ENCODE data around the gene PMS2.
A peak's percentile ranks its signal among the peaks of the same experiment; 100 is the strongest.
"Not testable (repeated sequence)": the region's sequence is repeated elsewhere in the genome, so short reads cannot be mapped to it uniquely, and the experiment has no call there.

The PMS2 gene

GRCh38 chr7:6008668-6009611 is at the start of gene PMS2, which contains the start of gene AIMP2:
Gene PMS2 (minus strand): TSS chr7:6009049. CDS start chr7:6009019, 30 bp downstream.
Gene AIMP2 (plus strand): TSS chr7:6009272. CDS start chr7:6009364, 92 bp downstream.
- DNase-seq, result peak; percentile 97

DNA sequence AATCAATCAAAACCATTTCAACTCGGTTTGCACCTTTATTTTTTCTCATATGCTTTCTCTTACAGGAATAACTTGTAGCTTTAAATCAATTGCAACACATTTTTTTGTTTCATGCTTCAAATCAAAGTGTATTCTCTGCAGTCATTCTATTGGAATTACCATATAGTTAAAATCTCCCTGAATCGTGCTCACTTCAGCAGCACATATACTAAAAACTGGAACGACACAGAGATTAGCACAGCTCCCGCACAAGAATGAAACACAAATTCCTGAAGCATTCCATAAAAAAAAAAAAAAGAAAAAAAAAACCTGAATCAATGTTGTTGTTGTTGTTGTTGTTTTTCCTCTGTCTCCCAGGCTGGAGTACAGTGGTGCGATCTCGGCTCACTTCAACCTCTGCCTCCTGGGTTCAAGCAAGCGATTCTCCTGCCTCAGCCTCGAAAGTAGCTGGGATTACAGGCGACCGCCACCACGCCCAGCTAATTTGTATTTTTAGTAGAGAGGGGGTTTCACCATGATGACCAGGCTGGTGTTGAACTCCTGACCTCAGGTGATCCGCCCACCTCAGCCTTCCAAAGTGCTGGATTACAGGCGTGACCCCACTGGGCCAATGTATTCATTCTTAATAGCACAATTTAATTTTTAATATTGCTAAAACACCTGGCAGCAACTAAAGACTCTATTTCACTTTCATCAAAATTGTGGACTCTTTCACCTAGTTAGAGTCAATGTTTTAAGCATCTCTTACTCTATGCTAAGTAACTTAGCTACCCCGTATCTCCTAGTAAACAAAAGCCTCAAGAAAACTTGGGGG is 48.7 kb upstream of the PMS2 start:
- DNase-seq, result no peak

- DNase-seq, result no peak
Observed at GRCh38 chr7:6056616-6057015, 47.8 kb upstream of the PMS2 start.

DNA sequence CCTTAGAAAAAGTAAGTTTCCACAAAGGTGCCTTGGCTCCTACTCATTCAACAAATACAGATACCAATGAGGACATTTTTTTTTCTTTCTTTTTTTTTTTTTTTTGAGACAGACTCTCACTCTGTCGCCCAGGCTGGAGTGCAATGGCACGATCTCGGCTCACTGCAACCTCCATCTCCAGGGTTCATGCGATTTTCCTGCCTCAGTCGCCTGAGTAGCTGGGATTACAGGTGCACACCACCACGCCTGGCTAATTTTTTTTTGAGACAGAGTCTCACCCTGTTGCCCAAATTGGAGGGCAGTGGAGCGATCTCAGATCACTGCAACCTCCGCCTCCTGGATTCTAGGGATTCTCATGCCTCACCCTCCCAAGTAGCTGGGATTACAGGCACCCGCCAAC is 42.3 kb upstream of the PMS2 start:
- not testable (repeated sequence) for DNase-seq

- no peak for DNase-seq
Observed at GRCh38 chr7:6049780-6050179, 40.9 kb upstream of the PMS2 start.

GRCh38 chr7:6035686-6036085 is 26.8 kb upstream of the PMS2 start:
- no peak for DNase-seq

DNA sequence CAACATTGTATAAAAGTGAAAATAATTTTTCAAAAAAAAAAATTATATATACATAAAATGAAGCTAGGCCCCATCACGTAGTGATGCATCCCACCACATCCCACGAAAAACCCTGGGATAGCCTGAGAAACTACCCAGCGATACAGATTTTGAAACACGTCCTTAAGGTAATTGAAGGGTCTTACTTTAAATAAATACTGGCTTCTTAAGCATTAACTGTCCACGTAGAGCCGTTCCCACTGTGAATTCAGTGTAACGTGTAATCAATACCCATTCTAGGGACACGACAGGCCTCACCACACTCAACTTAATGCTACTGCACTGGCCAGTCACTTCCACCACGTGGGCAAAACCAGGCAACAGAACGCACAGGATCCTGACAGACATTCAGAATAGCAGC is 26.3 kb upstream of the PMS2 start:
- no peak for DNase-seq

GRCh38 chr7:6032641-6033040 is 23.8 kb upstream of the PMS2 start:
- no peak for DNase-seq

DNA sequence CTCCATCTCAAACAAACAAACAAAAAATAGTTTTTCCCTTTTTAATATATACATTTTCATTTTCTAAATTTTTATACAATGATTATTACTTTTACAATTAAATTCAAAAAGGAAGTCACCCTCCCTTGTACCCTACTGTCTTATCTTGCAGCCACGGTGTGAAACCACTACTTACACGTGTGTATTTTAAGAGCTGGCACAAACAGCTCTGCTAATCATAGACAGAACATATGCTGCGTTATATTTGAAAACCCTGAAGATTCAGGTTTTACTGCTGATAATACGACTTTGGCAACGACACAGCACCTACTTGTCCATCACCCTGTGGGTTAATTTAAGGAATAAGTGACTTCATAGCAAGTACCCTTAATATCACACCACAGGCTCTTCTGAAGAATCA is 23.3 kb upstream of the PMS2 start:
- no peak for DNase-seq

- DNase-seq, result no peak
Observed at GRCh38 chr7:6031567-6031966, 22.7 kb upstream of the PMS2 start.

GRCh38 chr7:6030988-6031387 is 22.1 kb upstream of the PMS2 start, which contains the start of gene ANKRD61:
Gene ANKRD61 (plus strand): TSS chr7:6031376. CDS start chr7:6031376, 0 bp downstream.
- no peak for DNase-seq

GRCh38 chr7:6028563-6028962 is 19.7 kb upstream of the PMS2 start:
- no peak for DNase-seq

- no peak for DNase-seq
Observed at GRCh38 chr7:6027806-6028365, 19.0 kb upstream of the PMS2 start.

DNA sequence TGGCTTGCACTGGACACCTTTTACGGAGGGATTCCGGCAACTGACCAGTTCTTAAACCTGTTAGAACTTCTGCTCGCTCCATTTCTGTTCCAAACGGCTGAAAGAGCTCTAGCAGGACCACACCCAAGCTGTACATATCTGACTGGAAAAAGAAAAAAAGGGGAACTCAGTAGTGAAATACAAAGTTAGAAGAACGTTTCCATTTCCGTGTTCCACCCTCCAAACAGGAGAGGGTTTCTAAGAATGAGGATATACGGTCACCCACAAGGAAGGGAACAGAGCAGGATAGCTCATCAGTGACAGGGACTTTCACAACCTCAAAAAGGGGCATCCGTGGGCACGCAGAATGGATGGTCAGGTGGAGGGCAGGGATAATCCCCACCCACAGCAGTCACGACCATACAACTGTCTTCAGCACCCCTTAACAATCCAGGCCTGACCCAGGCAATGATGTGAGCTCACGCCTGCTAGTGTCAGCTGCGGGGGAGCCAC is 18.0 kb upstream of the PMS2 start:
- DNase-seq, result no peak

GRCh38 chr7:6026011-6026819 is 17.4 kb upstream of the PMS2 start:
- no peak for DNase-seq

DNA sequence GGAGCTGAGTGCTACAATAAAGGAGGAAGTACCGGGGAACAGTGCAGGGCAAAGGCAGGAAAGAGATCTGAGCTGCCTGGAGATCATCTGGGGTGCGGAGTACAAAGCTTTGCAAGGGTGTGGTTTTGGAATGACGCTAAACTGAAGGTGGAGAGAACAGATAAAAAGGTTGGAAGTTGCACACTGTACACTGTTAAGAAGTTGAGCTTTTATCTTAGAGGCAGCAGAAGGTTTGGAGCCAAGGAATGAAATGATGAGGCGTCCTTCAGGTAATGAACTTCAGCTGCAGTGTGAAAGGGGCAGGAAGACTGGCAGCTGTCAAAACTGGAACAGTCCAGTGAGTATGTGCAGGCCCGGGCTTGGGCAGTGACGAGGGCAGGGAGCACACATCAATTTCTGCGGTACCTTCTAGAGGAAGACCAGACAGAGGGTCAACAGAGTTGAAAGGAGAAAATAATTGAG is 15.2 kb upstream of the PMS2 start:
- no peak for DNase-seq

GRCh38 chr7:6022707-6023106 is 13.9 kb upstream of the PMS2 start:
- DNase-seq, result no peak

DNA sequence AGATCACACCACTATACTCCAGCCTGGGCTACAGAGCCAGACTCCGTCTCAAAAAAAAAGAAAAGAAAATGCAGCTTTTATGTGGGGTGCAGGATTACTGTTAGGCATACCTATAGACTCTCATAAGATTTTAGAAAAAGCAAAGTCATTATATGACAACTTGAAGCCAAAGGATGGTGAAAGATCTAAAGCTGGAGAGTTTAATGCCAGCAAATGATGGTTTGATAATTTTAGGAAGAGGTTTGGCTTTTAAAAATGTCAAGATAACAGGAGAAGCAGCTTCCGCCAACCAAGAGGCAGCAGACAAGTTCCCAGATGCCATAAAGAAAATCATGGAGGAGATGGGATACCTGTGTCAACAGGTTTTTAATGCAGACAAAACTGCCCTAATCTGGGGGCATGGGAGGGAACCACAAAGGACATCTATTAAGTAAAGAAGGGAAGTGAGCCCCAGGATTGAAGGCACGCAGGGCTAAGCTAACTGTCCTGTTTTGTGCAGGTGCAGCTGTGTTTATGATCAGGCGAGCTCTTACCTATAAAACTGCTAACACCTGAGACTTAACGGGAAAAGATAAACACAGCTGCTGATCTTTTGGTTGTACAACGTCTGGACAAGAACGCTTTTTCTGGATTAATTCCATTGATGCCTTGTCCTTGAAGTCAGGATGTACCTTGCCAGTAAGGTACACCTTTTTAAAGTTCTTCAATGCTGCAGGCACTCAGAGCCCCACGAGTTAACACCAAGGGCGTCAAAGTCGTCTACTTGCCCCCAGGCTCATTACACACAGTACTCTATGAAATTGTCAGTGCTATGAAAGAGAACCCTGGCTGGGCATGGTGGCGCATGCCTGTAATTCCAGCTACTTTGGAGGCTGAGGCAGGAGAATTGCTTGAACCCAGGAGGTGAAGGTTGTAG is 11.8 kb upstream of the PMS2 start:
- no peak for DNase-seq

DNA sequence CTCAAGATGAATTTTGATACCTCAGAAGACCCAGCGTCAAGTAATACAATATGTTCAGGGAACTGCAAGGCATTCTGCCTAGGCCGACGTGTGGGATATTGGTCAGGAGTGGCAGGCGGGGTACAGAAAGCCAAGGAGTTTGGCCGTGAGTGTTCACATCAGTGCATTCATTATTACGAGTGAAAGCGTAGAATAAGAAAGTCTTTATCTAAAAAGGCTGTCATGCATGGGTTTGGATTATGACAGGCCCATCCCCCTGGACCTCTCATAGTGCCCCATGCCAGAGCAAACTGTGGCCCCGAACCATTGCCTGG is 7.8 kb upstream of the PMS2 start:
- no peak for DNase-seq

DNA sequence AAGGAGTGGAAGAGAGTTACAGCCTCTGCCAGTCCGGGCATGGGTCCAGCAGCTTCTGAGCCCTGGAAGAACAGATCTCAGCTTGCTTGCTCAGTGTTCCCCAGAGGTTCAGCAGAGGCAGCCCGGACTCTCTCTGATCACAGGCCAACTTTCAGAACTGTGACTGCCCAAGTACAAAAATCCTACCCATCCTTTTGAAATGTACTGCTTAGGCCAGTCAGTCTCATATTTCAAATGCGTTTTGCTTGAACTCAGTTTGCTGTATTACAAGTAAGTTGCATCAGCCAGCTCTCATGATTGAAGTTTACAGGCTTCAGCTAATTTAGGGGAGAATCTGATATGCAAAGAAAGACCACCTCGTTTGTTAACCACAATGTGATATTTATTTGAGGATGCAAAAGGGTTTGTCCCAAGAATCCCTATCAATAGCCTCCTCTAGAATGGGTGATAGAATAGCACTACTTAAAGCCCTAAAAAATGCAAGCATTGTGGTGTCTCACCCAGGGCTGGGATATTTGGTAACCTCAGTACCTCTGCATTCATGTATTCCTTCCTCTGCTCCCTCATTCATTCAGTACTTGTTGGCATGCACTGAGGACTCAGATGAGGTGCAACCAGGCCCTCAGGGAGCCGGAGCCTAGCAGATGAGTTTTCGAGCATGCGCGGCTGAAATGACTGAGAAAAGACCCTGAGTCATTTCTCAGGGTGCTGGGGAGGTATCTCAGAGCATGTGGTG is 7.2 kb upstream of the PMS2 start:
- peak; percentile 75 for DNase-seq
